B cell (primary cell): ENCODE results near the gene ROBO2. TPM values are rescaled to one million over a fixed set of nuclear protein-coding genes. Genes with fewer than 3 reads are reported as not detected.

Source experiments
- ATAC-seq: fragments of 200-7000 bp; cut with Tn5 transposase; one replicate; pipeline ENCODE4 v1.10.0; 2021; ENCODE audit warnings: low read depth, mild to moderate bottlenecking, moderate number of reproducible peaks, moderate library complexity
- CTCF ChIA-PET: fragments of 350-600 bp; sonication (Branson Sonifier 250); formaldehyde crosslinking; loops from one replicate; lab custom pipeline; 2021; ENCODE audit warnings: antibody characterized with exemption, inconsistent platforms; lab: Charles Lee
- POLR2A ChIA-PET: fragments of 350-600 bp; sonication (Branson Sonifier 250); formaldehyde crosslinking; loops from one replicate; lab custom pipeline; 2021; ENCODE audit warnings: antibody characterized with exemption; lab: Charles Lee
- DNase-seq: peaks from one replicate; pipeline ENCODE4 v3.0.0; 2013
- H2AFZ ChIP-seq: 2 replicates; pipeline ENCODE4 v1.6.1; 2012; ENCODE audit warnings: mild to moderate bottlenecking, low read depth, low read length; ENCODE audit not compliant: insufficient read depth, poor library complexity, severe bottlenecking
- H3K27ac ChIP-seq, 2 donors: 1 replicate in 1 of 2; 2 replicates in 1 of 2; pipeline ENCODE4 v1.5.1; 2012 to 2013; ENCODE audit warnings: low read length in 2 of 2, mild to moderate bottlenecking in 2 of 2, moderate library complexity in 1 of 2
- H3K27me3 ChIP-seq, 4 experiments: fragments of 200-600 bp in 1 of 4; sonication (generic) in 1 of 4; replicated peaks in 1 of 4; 1 replicate in 2 of 4; 2 replicates in 2 of 4; pipeline versions ENCODE4 v1.6.1 to v1.7.0; 2013 to 2016; ENCODE audit warnings: low read length in 3 of 4, mild to moderate bottlenecking in 2 of 4, mixed read lengths in 1 of 4, moderate library complexity in 1 of 4; ENCODE audit not compliant: insufficient read depth in 4 of 4, control insufficient read depth in 3 of 4; ENCODE audit errors: control extremely low read depth in 1 of 4
- H3K36me3 ChIP-seq, 2 experiments: replicated peaks in 1 of 2; 1 replicate in 1 of 2; 2 replicates in 1 of 2; pipeline versions ENCODE4 v1.6.1 to v1.7.1; 2013; ENCODE audit warnings: low read length in 1 of 2; ENCODE audit not compliant: insufficient read depth in 2 of 2, control insufficient read depth in 1 of 2; ENCODE audit errors: control extremely low read depth in 1 of 2, extremely low read depth in 1 of 2
- H3K4me1 ChIP-seq, 2 donors: fragments of 200-600 bp in 1 of 2; sonication (generic) in 1 of 2; 1 replicate in 1 of 2; 2 replicates in 1 of 2; pipeline versions ENCODE4 v1.5.1 to v1.6.1; 2013 to 2017; ENCODE audit warnings: low read length in 2 of 2; ENCODE audit not compliant: control insufficient read depth in 2 of 2, insufficient read depth in 2 of 2
- H3K4me2 ChIP-seq: replicated peaks from 2 replicates; pipeline ENCODE3; 2012; ENCODE audit warnings: mild to moderate bottlenecking, low read depth, low read length; ENCODE audit not compliant: poor library complexity, severe bottlenecking
- H3K4me3 ChIP-seq, 5 experiments: fragments of 200-600 bp in 1 of 5; sonication (generic) in 1 of 5; 1 replicate in 3 of 5; 2 replicates in 2 of 5; pipeline versions ENCODE4 v1.5.1 to v1.7.0; 2011 to 2016; ENCODE audit warnings: low read length in 4 of 5, mild to moderate bottlenecking in 4 of 5, low read depth in 2 of 5, control low read depth in 1 of 5, moderate library complexity in 1 of 5; ENCODE audit not compliant: insufficient read depth in 1 of 5; ENCODE audit errors: control extremely low read depth in 1 of 5, extremely low read depth in 1 of 5
- H3K79me2 ChIP-seq: fragments of 200-600 bp; sonication (generic); one replicate; pipeline ENCODE4 v1.6.0; 2016; ENCODE audit warnings: low read length; ENCODE audit not compliant: control insufficient read depth, insufficient read depth
- H3K9ac ChIP-seq: fragments of 200-600 bp; sonication (generic); 2 replicates; pipeline ENCODE4 v1.6.1; 2017; ENCODE audit warnings: mild to moderate bottlenecking, low read length, moderate library complexity
- H3K9me3 ChIP-seq, 3 donors: one replicate each; pipeline versions ENCODE4 v1.6.1 to v1.7.1; 2013; ENCODE audit warnings: low read length in 2 of 3; ENCODE audit not compliant: control insufficient read depth in 2 of 3, insufficient read depth in 1 of 3; ENCODE audit errors: control extremely low read depth in 1 of 3
- H4K20me1 ChIP-seq: 2 replicates; pipeline ENCODE4 v1.6.0; 2012; ENCODE audit warnings: mild to moderate bottlenecking, low read length; ENCODE audit not compliant: insufficient read depth, control insufficient read depth, poor library complexity, severe bottlenecking
- H3K27ac Mint-ChIP-seq: one replicate; pipeline ENCODE4 v1.8.0; 2021; ENCODE audit warnings: mixed read lengths
- H3K27me3 Mint-ChIP-seq: one replicate; pipeline ENCODE4 v1.8.0; 2021; ENCODE audit warnings: mixed read lengths
- H3K4me1 Mint-ChIP-seq: one replicate; pipeline ENCODE4 v1.8.0; 2021; ENCODE audit warnings: mixed read lengths
- H3K4me3 Mint-ChIP-seq: one replicate; pipeline ENCODE4 v1.8.0; 2021; ENCODE audit warnings: mixed read lengths
- H3K9me3 Mint-ChIP-seq: one replicate; pipeline ENCODE4 v1.8.0; 2022; ENCODE audit warnings: mixed read lengths; ENCODE audit not compliant: insufficient read depth
- CTCF ChIP-seq: fragments of 200-600 bp; IDR thresholded peaks from one replicate; pipeline ENCODE4 v1.8.0; 2022; ENCODE audit warnings: antibody characterized with exemption, mild to moderate bottlenecking
- EZH2 ChIP-seq: IDR thresholded peaks from 2 replicates; pipeline ENCODE4 v1.6.1; 2012; ENCODE audit warnings: borderline replicate concordance, low read depth, mild to moderate bottlenecking, moderate library complexity, low read length; ENCODE audit not compliant: insufficient read depth, poor library complexity, severe bottlenecking
- WGBS: methylation state at CpG from one replicate; pipeline ENCODE4 v1.1.5; 2013; ENCODE audit warnings: missing lambda C conversion rate; ENCODE audit not compliant: insufficient coverage; 5-methylcytosine and 5-hydroxymethylcytosine counted together
- intact Hi-C: fragments of 100-400 bp; cut with micrococcal nuclease; formaldehyde crosslinking; loops from one replicate; pipeline ENCODE4 v1.10.0; 2022
- polyA plus RNA-seq: library from polyadenylated mRNA; depleted of rRNA; stranded (reverse); fragments of >200 nt; gene quantifications from 2 replicates; pipeline ENCODE4 v1.2.3, GENCODE V29; 2012
- total RNA-seq, 2 donors: library from RNA; stranded (reverse); fragments of 120-200 nt in 1 of 2; gene quantifications; 1 replicate in 1 of 2; 2 replicates in 1 of 2; pipeline versions ENCODE4 v1.2.3 to v1.2.4, GENCODE V29; 2013 to 2022

The ROBO2 gene
- total and polyA plus RNA-seq, 2 donors (not counting 1 experiment from before 2014, with no cell fraction given) = not detected

GRCh38 chr3:77436908-77437307, 397.0 kb downstream of the ROBO2 start:
- intact Hi-C loops = no loop called here
- H3K4me3 Mint-ChIP-seq = no peak overlapping the region
- TF ChIP-seq CTCF = no peak
- no peak for TF ChIP-seq EZH2
- H3K36me3 ChIP-seq = no peaks in the 10 kb centered on the region
- CTCF ChIA-PET = no interaction called here
- POLR2A ChIA-PET = no interaction called here
- no peaks in the 10 kb centered on the region for H3K79me2 ChIP-seq
- no peak for ATAC-seq
- no peak overlapping the region for H3K27ac ChIP-seq
- H3K4me3 ChIP-seq = no peak overlapping the region
- no peaks in the 10 kb centered on the region for H3K9me3 ChIP-seq
- H3K27me3 Mint-ChIP-seq = no peaks in the 10 kb centered on the region
- H3K4me1 ChIP-seq = no peaks in the 10 kb centered on the region
- DNase-seq = no peak
- H3K27me3 ChIP-seq = no peaks in the 10 kb centered on the region
- H3K4me2 ChIP-seq = no peak overlapping the region
- H2AFZ ChIP-seq = no peak overlapping the region
- no peak overlapping the region for H3K9ac ChIP-seq
- no peaks in the 10 kb centered on the region for H4K20me1 ChIP-seq
- no peak overlapping the region for H3K27ac Mint-ChIP-seq
- no peaks in the 10 kb centered on the region for H3K4me1 Mint-ChIP-seq
- H3K9me3 Mint-ChIP-seq = peaks cover 7% of the 10 kb centered on the region

- no peak for DNase-seq
- ATAC-seq = no peak
- no CpG with 5 or more reads among the region's 1 CpG for WGBS
- H3K4me1 ChIP-seq = no peaks in the 10 kb centered on the region
- TF ChIP-seq EZH2 = no peak
- TF ChIP-seq CTCF = no peak
- Mint-ChIP-seq H3K27me3 (no peaks in the 10 kb centered on the region), H3K4me1 (no peaks in the 10 kb centered on the region), H3K4me3 (no peak overlapping the region), H3K9me3 (no peaks in the 10 kb centered on the region), H3K27ac (no peak overlapping the region)
- H3K9ac ChIP-seq = no peak overlapping the region
- H3K9me3 ChIP-seq = no peaks in the 10 kb centered on the region
- H2AFZ ChIP-seq = no peak overlapping the region
- H3K36me3 ChIP-seq = no peaks in the 10 kb centered on the region
- H3K79me2 ChIP-seq = no peaks in the 10 kb centered on the region
- no peak overlapping the region for H3K27ac ChIP-seq
- H3K4me3 ChIP-seq = no peak overlapping the region
- no peaks in the 10 kb centered on the region for H4K20me1 ChIP-seq
- H3K27me3 ChIP-seq = no peaks in the 10 kb centered on the region
- no peak overlapping the region for H3K4me2 ChIP-seq
- POLR2A ChIA-PET = no interaction called here
- intact Hi-C loops = no loop called here
- CTCF ChIA-PET = no interaction called here
These were observed 406.2 kb downstream of the ROBO2 start for GRCh38 chr3:77446084-77446483.
